CD1c-positive myeloid dendritic cell (primary cell): Measurements from ENCODE around the gene YOD1.

Experiments used
- DNase-seq: peaks from one replicate; pipeline ENCODE4 v3.0.0-alpha.2; 2016; ENCODE audit errors: extremely low spot score

YOD1 gene

DNA sequence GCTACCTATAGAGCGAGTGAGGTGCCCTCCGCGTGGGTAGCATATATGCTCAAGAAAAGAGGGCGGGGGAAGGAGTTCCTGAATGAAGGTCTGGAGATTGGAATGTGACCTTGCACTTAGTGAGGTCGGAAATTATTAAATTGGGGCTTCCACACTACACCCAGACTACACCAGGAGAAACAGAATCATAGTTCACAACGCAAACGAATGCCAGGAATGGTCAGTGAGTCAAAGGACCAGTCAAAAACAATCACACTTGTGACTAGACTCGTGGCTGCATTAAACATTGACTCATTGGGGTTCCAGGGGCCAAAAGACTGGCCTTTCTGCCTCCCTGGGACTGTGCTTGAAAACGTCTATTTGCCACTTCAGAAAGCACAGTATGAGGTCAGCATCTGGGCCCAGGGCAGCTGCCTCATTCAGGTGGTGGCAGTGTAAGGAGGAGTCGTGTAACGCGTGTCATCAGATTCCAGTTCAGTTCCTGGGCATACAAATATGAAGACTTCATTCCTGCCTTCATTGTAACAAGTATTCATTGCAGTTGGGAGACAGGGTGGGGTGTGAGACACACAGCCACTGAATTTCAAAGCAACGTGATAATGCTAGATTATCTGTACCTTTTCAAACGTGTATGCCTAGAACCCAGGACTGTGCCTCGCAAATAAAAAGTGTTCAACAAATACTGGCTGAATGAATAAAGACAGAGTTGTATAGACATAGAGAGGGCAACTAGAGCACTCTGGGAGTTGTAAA, at the start of gene YOD1:
Gene YOD1, minus strand, starts transcription at position 18 of the 753 bp plus-strand sequence. CDS start 178 bp downstream, outside the sequence.
- DNase-seq: no peak

DNA sequence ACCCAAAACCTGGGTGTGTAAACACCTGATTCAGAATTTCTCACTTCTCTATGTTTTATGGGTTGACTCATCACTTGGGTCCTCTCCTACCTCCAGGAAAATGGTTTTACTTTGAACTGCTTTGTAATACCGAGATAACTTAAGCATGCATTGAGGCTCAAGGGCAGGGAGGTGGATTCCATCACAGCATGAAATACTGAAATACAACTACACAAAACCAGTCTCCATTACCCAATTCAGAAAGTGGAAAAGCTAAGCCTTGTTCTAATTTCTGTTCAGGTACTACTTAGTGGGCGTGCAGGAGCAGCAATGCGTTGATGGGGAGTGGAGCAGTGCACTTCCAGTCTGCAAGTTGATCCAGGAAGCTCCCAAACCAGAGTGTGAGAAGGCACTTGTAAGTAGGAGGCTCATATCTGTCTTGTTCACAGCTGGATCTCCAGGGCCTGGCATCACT, 46.9 kb upstream of the YOD1 start:
- DNase-seq: no peak

- no peak for DNase-seq
Measured at GRCh38 chr1:207093944-207094343, 42.9 kb upstream of the YOD1 start.

DNA sequence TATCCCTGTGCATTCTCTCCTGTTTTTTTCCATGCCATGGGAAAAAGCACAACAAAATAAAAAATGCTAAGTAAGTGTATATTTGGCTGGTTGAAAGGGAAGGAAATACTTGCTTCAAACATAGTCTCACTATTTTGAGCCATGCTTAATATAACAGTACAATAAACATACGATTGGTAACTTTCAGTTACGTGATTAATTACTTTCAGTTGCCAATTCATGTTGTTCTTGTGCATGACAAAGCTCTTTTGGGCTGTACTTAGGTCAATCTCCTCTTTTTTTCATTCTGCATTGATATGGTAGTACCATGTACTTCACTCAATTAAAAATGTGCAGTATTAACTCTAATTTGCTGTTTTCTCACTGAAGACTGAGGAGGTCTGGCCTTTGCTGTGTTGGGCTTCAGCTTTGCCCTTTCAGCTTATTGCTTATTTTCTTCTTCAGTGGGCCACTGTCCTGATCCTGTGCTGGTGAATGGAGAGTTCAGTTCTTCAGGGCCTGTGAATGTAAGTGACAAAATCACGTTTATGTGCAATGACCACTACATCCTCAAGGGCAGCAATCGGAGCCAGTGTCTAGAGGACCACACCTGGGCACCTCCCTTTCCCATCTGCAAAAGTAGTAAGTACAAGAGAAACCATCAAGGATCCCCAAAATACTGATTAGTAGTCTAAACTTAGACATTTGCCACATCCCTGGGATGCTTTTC, 40.3 kb upstream of the YOD1 start:
- no peak for DNase-seq

GRCh38 chr1:207089627-207090355, 38.8 kb upstream of the YOD1 start:
- peak; percentile 18 for DNase-seq

GRCh38 chr1:207088701-207089626, 38.0 kb upstream of the YOD1 start, which contains the start of gene C4BPB:
Gene C4BPB, plus strand, starts transcription at chr1:207088860. Its CDS starts 672 bp downstream, at chr1:207089532.
- no peak for DNase-seq

GRCh38 chr1:207088161-207088560, 37.2 kb upstream of the YOD1 start:
- DNase-seq: no peak

- DNase-seq: no peak
Measured at GRCh38 chr1:207085887-207086286, 34.9 kb upstream of the YOD1 start.

- DNase-seq: peak; percentile 69
Measured at GRCh38 chr1:207084701-207085180, 33.7 kb upstream of the YOD1 start.

DNA sequence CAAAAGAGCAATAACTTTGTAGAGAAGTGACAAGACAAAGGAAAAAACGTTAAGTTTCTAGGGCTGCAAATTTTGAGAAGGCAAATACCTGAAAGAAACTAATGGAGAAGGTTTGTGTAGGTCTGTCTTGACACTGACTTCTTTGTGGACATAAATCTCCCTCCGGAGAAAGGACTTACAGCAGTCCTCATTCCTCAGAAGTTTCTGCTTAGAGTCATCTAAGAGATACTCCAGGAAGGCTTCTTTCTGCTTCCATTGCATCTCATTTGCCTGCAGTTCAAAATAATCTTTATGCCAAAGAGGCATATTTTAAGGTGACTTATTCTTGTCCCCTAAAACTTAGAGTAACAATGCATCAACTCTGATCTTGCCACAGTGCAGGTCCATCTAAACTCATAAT, 33.2 kb upstream of the YOD1 start:
- DNase-seq: no peak

DNA sequence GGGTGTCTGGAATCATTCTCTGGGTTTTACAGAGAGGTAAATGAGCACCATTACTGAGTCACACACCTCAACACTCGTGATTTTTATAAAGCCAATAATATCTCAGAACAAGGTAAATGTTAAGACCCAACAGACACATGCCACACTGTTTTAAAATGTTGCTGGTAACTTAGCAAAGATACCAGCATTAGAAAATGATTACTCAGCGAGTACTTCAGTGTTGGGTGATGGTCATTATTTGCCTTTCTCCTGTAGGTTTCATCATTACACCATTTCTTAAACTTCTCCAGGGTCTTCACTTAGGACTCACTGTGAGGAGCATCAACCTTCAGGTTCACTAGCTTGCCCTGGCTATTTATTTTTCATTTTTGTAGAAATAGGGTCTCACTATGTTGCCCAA, 30.8 kb upstream of the YOD1 start:
- no peak for DNase-seq

DNA sequence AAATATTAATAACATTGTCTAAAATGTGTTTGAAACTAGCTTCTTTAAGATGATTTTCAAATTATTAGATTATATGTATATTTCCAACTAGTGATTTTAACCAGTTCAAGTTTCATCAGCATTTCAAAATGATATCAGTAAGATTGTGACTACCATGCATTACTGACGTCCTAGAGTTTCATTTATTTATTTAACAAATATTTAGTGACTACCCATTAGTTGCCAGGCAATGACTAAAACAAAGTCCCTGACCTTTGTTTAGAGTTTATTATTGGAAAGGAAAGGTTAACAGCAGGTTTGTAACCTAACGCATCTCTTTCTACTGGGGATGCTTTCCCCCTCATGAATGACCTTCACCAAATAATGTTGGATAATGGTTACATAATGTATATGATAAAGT, 30.1 kb upstream of the YOD1 start:
- DNase-seq: no peak

GRCh38 chr1:207079706-207080241, 28.8 kb upstream of the YOD1 start:
- no peak for DNase-seq

DNA sequence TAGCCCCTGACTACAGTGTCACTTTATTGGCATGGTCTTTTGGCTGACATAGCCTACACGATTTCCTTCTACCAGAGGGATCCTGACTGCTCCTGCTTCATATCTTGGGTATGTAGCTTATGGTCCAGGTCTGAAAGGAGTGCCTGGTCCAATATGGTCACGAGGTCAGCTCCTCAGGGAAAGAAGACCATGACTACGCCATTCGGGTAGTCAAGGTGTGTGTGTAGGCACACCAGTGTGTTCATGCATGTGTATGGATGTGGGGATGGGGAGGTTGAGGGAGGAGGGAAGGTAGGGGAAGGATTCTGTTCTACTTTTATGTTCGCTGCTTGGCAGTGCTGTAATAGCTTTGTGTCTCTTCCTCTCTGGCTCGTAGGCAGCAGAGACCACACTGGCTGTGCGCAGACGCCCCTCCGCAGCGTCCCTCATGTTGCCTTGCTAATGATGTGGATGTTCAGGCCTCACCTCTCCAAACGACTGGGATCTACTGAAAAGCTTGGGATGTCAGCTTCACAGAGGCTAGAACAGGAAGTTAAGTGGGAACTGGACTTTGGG, 27.6 kb upstream of the YOD1 start:
- no peak for DNase-seq

- peak; percentile 77 for DNase-seq
Measured at GRCh38 chr1:207077470-207078377, 26.7 kb upstream of the YOD1 start.

DNA sequence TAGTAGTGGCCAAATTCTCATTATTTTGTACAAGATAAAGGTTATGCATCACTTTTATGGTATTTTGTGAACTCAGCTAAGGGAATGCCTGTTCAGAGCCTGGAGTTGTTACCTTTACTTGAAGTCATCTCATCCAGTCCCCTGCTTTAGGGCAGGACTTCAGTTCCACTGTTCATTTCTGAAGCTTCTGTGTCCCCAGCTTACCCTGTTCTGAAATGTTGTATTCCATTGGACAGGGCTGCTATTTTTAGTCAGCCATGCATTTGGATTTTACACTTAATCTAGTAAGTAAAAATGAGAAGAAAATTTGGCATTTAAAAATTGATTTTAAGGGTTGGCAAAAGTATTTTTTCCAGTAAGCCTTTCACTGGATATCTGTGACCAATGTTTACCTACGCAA, 26.0 kb upstream of the YOD1 start:
- DNase-seq: no peak

- DNase-seq: no peak
Measured at GRCh38 chr1:207076181-207076955, 25.4 kb upstream of the YOD1 start.

GRCh38 chr1:207073906-207074820, 23.2 kb upstream of the YOD1 start:
- DNase-seq: no peak
